HG02678 (cell line): Measurements from ENCODE around the gene FADS2.

ENCODE experiments used
- ATAC-seq: cut with Tn5 transposase; IDR thresholded peaks from one replicate; pipeline ENCODE4 v1.9.1; 2021; ENCODE audit warnings: mild to moderate bottlenecking, moderate library complexity; ENCODE audit not compliant: unreplicated experiment

The FADS2 gene

DNA sequence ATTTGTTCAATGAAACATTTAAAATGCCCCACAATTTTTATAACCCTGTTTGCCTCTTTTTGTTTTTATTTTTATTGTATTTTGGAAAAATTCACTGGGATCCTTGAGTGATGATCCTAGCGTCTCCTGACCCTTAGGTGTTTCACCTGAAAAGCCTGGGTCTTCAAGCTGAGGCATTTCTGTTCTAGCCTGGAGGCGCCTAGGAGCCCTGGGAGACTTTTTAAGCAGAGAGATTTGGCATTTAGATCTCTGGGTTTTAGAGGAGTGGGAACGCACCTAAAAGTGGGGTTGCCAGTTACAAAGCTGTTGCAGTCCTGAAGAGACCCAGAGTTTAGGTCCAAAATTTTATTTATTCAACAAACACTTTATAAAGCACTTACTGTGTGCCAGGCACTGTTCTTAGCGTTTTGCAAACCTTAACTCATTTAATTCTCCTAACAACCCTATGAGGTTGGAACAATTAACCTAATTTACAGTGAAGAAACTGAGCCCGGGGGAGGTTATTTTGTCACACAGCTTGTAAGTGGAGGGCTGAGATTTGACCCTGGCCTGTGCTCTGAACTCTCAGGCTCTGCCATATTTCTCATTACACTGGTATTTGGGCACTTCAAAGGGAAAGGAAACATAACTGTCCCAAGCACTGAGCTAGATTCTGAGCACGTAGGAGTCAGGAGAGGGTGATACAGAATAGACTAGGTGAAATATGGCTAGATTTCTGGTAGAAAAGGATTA is 10.5 kb upstream of the FADS2 start:
- no peak for ATAC-seq

DNA sequence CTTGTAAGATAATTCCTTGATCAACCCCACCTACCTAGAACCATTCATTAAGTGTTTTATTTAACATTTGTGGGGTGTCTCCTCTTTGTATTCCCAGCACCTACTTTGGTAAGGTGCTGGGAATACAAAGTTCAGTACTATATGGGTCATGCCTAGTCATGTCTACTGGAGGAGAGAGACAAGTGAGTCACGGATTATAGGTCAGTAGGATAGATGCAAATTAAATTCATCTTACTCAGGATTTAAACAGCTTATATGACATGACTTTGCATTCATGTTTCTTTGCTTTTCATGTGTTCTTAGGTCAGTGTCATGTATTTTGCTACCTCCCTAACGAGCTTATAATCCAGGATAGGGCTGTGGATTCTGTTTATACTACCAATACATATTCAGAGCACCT is 7.9 kb upstream of the FADS2 start:
- no peak for ATAC-seq

DNA sequence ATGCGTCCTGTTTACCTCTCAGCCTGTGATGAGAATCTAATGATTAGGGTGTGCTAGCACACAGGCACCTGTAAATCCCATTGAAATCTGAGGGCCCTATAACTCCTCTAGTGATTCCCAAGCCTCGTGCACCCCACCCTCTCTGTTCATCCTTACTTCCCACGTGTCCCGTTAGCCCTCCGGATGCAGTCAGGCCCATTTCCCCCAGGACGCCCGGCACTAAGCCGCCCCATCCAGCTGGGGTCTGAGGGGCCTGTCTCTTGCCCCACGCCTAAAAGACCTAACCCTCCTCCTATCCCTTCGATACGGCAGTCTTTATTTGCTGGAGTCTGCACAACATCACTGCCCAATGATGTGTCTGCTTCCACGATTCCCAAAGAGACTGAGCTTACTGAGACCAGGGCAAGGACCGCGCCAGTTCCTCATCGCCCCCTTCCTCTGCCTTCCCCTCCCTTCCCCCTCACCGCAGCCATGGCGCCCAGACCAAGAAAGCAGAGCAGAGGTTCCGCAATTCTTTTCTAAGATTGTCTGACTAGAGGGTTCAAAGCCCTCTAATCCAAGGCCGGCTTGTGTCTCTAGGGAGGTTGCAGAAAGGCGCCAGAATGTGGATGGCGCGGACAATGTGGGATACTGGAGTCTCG is 1.1 kb upstream of the FADS2 start:
- ATAC-seq = peak; percentile 11

DNA sequence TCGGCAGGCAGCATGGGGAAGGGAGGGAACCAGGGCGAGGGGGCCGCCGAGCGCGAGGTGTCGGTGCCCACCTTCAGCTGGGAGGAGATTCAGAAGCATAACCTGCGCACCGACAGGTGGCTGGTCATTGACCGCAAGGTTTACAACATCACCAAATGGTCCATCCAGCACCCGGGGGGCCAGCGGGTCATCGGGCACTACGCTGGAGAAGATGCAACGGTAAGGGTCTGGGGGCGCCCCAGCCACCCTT is 204 bp downstream of the FADS2 start:
- no peak for ATAC-seq

DNA sequence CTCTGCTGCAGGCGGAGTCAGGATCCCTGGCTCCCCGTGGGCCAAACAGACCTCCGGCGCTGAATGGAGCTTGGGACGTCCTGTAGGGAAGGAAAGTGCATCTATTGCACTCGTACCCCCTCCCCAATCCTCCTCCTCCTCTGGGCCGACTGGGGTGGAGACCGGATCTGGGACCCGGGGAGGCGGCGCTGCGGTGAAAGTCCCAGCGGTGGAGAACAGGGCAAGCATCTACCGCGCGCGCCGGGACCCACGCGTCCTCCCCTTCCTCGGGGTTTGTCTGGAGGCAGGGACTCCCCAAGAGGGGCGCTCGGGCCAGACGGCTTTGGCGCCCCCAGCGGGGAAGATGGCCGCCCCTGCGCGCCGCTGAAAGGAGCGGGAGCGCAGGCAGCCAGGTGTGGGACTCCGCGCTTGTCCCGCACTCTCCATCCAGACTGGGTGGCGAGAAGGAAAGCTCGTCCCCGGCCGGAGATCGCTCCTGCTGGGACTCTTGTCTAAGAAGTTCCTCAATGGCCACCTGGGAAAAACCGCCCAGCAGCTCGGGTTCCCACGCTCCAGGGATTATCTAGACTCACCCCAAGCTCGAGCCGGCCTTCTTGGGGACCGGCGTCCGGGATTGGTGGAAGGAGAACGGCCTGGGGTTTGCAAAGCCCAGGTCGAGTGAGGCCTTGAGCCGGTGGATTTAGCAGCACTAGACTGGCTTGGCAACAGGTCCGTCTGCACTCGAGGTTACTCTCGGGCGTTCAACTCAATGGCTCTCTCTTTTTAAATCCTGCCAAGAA is 718 bp downstream of the FADS2 start:
- no peak for ATAC-seq

DNA sequence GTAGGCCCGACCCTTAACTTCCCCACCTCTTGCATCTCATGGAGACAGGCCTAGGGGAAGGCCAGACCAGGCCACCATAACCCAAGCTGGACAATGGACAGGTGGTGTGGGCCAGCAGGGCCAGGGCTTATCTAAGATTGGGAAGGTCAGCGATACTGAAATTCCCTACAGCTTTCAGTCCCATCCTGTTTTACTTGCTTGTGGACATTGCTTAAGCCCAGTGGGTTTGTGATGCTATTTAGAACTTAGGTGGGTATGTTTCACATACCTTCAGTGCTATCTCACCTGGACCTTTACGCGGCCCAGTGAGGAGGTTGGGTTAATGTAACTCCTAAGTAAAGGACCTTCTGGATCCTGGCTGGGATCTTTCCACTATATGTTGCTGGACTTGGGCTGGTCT is 1.7 kb downstream of the FADS2 start:
- ATAC-seq = no peak

DNA sequence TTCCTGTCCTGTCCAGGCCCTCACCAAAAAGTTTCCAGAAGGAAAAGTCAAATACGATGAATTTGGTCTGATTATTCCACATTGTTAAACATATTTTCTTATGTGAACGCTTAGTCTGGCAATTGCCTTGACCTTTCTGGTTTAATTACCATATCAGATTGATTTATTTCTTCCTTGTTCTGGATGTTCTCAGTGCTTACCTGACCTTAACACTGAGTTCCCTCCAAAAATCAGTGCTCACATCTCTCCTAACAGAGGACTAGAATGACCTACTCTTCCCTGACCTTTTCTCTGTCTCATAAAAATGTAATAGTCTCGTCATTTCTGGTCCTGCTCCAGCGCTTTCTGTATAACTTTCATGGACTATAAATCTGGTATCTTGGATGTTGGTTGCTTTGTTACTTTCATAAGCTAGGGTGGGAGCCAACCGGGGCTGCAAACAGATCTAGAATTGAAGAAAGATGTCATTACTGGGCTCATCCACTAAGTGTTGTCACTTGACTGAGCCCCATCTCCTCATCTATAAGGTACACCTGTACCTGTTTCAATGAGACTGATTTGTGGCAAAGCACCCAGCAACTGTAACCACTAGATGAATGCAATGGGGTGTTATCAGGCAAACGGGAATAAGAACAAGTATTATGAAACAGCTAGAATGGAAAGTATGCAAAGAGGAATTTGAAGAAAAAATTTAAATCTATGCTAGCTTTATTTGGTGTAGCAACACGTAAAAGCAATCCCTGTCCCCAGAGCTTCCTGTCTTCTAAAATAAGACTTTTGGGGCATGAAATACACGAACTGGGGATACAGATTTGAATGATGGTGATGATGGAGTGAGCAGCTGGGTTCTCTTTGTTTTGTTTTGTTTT is 2.4 kb downstream of the FADS2 start:
- no peak for ATAC-seq

DNA sequence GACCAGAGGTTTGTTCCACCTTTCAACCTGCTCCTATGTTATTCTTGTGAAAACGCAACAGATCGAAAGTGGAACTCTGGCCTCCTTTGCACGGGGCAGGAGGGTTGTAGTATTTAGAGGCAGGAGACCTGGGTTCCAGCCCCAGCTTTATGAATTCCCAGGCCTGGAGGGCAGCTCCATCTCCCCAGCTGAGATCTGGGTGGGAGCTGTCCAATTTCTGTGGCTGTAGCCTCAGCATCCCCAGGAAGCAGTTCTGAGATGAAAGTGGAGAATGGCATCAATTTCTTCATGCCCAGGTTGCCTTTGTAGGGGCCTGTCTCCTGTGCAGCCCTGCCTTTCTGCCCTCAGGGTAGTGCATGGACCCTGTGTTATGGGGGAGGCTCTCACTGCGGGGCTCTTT is 4.1 kb downstream of the FADS2 start:
- no peak for ATAC-seq

DNA sequence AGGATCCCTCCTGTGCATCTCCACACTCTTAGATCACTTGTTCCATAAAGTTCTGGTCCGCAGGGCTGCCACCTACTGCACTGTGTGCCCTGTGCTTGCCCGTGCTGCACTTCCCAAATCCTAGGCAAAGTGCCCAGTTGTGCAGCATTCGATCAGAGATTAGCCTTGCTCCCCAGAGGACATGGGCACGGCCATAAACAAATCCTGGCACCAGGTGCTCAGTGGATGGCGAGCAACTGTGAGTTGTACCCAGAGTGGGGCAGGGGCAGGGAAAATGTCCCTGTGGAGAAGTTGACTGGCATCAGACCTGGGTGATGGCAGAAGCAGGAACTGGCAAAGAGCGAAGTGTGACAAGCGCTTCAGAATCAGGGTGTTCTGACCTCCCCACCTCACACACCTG is 4.7 kb downstream of the FADS2 start:
- no peak for ATAC-seq

DNA sequence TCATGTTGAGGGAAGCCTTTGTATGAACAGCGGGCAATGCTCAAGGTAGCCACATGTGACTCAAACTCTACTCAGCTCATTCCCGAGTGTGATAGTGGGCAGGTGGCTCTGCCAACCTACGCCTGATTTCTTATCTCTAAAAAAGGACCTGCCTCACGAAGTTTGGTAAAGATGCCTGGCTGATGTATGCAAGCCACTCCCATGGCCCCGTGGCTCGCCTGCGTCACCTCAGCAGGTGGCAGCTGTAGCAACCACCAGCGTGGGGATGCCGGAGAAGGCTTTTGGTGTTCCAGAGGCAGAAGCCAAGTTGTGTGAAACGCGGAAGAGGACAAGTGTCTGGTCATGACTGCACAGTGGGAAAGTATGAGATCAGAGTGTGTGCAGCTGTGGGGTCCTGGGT is 5.4 kb downstream of the FADS2 start:
- ATAC-seq = no peak

DNA sequence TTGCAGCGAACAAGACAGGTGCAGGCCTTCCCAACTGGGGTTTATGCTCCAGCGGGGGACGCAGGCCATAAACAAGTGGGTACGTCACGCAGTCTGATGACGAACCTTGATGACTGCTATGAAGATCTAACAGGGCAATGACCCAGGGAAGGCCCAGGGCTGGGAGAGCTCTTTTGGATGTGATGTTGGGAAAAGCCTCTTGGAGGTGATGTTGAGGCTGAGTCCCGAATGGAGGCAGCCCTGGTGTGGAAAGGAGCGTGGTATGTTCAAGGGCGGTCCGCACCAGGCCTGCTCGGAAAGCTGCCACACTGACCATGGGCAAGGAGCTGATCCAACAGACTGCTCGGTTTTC is 5.8 kb downstream of the FADS2 start:
- ATAC-seq = no peak

DNA sequence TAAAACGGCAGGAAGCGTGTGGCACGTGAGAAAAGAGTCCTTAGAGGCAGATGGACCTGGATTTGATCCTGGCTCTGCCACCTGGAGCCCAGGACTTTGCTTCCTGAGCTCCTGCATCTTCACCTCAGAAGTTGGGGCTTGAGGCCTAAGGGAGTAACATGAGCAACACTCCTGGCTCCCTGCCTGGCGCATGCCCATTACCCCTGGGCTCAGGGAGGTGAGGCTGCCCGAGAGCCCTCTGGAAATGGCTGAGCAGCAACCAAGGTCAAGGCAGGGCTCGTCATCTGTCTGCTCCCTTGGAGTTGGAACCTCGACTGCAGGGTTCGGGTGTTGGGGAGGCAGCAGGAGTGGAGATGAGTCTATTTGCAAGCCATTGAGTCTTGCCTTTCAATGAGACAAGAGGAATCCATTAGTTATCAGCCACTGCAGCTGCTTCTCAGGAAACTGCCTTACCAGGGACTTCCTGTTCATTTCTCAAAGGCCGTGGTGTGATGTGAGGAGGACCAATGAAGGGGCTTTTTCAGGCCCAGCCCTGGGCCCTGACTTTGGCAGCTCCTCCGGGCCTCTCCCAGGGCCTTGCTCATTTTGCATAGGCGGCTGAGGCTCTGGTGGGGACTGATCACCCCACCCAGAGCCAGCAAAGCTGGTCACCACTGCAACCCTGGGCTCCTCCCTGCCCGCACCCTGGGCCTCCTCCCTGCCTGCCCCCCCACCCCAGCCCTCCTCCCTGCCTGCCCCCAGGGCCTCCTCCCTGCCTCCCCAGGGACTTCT is 6.4 kb downstream of the FADS2 start:
- peak; percentile 93 for ATAC-seq

DNA sequence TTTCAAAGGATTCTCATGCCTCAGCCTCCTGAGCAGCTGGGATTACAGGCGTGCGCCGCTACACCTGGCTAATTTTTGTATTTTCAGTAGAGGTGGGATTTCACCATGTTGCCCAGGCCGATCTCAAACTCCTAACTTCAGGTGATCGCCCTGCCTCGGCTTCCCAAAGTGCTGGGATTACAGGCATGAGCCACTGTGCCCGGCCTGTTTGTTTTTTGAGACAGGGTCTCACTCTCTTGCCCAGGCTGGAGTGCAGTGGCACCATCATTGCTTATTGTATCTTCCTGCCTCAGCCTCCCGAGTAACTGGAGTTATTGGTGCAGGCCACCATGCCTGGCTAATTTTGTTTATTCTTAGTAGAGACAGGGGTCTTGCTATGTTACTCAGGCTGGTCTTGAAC is 8.1 kb downstream of the FADS2 start:
- ATAC-seq = no peak

DNA sequence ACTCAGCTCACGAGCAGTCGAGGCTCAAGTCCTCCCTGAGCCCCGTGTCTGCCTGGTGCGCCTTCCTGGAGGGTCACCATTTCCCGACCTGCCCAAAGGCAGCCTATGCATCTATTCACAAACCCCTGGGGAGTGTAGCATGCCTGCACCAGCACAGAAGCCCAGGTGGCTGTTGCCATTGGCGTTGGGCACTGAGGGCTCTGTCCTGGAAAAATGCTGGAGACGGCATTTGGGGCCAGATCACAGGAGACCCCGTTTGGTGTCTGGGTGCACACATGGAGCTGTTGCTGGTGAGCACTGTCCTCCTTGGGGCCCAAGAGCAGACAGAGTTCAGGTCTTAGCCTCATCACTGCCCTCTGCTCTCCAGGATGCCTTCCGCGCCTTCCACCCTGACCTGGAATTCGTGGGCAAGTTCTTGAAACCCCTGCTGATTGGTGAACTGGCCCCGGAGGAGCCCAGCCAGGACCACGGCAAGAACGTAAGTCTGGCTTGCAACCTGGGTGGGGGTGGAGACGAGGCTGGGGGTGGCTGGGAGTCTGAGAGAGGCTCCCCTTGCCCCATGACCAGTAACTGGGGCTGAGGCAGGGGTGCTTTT is 9.4 kb downstream of the FADS2 start:
- ATAC-seq = no peak

DNA sequence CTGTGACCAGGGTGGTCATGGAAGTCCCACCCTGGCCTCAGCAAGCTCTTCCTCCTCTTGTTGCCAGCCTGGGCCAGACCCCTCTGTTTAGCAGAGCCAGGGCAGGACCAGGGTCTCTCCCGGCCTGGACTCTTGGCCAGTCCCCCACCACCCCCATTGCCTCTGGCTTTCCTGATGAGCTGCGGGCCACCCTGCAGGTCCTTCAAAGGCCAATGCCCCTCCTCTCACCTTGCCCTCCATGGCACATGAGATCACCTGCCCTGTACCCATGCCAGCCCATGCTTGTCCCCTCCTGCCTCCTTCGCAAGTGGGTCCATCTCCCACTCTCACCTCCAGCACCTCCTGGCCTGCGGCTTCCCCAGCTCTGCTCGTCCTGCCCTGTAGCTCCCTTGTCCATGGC is 10.4 kb downstream of the FADS2 start:
- no peak for ATAC-seq

DNA sequence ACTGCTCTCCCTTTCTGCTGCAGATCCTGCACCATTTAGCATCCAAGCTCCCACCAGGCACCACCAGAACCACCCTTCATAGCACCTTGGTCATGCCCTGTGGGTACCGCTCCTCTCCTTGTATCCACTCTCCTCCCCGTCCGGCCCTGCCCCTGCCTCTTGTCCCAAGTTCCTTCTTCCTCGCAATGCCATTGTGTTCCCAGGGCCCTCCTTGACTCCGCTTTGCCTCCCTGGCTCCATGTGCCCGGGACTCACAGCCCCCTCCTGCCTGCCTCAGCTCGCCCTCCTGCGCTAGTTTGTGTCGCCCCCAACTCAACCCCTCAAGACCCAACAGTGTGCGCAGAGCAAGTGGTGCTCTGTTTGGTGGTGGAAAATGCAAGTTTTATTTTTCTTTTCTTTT is 10.8 kb downstream of the FADS2 start:
- no peak for ATAC-seq

DNA sequence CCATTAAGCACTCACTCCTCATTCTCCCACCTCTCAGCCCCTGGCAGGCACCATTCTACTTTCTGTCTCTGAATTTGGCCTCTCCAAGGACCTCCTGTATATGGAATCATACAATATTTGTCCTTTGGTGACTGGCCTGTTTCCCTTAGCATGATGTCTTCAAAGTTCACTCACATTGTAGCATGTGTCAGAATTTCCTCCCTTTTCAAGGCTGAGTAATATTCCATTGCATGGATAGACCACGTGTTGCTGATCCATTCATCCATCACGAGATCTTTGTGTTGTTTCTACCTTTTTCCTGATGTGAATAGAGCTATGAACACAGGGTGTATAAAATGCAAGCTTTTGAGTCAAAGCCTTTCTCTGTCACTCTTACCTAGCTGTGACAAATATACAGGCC is 11.6 kb downstream of the FADS2 start:
- ATAC-seq = no peak

DNA sequence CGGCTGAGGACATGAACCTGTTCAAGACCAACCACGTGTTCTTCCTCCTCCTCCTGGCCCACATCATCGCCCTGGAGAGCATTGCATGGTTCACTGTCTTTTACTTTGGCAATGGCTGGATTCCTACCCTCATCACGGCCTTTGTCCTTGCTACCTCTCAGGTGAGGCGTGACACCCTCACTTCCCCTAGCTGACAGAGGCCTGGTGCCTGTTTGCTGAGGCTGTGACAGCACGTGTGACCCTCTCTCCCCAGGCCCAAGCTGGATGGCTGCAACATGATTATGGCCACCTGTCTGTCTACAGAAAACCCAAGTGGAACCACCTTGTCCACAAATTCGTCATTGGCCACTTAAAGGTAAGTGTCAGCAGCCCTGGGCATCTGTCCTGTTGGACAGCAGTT is 12.3 kb downstream of the FADS2 start:
- no peak for ATAC-seq

DNA sequence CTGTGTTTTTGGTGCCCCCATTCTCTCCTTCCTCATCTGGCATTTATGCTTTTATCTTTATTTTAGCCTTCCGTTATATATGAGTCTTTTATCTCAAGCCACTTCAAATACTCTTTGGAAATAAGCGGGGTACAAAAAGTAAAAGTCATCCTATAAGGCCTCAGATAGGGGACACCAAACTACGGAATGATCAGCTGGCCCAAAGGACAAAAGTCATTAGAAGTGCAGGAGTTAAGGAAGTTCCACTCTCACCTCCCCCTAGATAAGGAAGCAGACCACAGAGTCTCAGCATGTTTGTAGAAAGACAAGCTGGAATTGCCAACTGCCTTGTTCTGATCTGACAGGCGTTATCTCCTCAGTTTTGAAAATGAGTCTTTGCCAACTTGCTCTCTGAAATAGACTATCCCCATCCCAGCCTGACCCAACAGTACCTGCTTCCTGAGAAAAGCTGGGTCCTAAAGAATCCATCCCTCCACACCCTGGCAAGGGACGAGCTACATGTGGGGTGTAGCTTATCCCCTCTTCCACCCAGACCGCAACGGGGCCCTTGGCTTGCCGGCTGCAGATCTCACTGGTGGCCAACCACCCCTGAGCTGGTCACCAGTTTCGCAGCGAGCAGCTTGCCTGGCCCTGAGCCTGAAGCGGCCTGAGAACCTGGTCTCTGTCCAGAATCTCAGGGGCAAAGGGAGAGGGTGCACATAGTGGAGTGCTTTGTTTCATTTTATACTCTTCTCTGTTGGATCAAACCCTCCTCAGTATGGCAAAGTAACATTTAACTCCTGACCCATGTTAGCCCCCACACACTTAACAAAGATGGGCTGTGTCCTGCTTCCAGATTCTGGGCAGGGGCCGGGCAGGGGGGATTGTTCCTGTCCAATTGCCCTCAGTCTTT is 13.8 kb downstream of the FADS2 start:
- no peak for ATAC-seq

DNA sequence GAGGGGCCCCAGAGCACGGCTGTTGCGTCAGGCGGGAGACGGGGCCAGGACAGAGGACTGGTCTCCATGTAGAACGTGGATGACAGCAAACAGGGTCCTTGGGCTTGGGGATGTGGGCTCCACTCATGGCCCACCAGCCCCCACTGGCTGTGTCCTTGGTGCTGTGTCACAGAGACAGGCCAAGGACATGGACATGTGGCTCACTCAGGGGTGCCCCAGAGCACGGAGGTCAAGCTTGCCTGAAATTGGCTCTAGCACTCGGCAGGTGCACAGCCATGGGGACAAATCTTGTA is 14.4 kb downstream of the FADS2 start:
- no peak for ATAC-seq
